GM19240 (cell line): ENCODE results near the gene IGSF21.

Experiments used
- DNase-seq: peaks from one replicate; pipeline ENCODE4 v3.0.0; 2011; ENCODE audit warnings: low spot score; ENCODE audit not compliant: insufficient read length

IGSF21 gene

GRCh38 chr1:18107369-18108298 is at the start of gene IGSF21:
TSS of gene IGSF21 (plus strand) at chr1:18107798. CDS start at chr1:18108129, 331 bp downstream.
- no peak for DNase-seq

GRCh38 chr1:18058206-18058921 is 49.2 kb upstream of the IGSF21 start:
- no peak for DNase-seq

- DNase-seq, result no peak
These were observed 48.5 kb upstream of the IGSF21 start for GRCh38 chr1:18058981-18059605.

GRCh38 chr1:18060366-18060765 is 47.2 kb upstream of the IGSF21 start:
- no peak for DNase-seq

GRCh38 chr1:18062185-18062584 is 45.4 kb upstream of the IGSF21 start:
- no peak for DNase-seq

GRCh38 chr1:18064534-18064933 is 43.1 kb upstream of the IGSF21 start:
- DNase-seq, result no peak

- no peak for DNase-seq
These were observed 41.0 kb upstream of the IGSF21 start for GRCh38 chr1:18066576-18066975.

GRCh38 chr1:18069903-18070302 is 37.7 kb upstream of the IGSF21 start:
- no peak for DNase-seq

GRCh38 chr1:18072066-18072465 is 35.5 kb upstream of the IGSF21 start:
- DNase-seq, result no peak

- no peak for DNase-seq
These were observed 34.4 kb upstream of the IGSF21 start for GRCh38 chr1:18073066-18073642.

- DNase-seq, result no peak
These were observed 29.9 kb upstream of the IGSF21 start for GRCh38 chr1:18077657-18078215.

GRCh38 chr1:18079941-18080735 is 27.5 kb upstream of the IGSF21 start:
- DNase-seq, result no peak

GRCh38 chr1:18085387-18086074 is 22.1 kb upstream of the IGSF21 start:
- no peak for DNase-seq

GRCh38 chr1:18088077-18088594 is 19.5 kb upstream of the IGSF21 start:
- no peak for DNase-seq

GRCh38 chr1:18089488-18089887 is 18.1 kb upstream of the IGSF21 start:
- no peak for DNase-seq

- no peak for DNase-seq
These were observed 17.0 kb upstream of the IGSF21 start for GRCh38 chr1:18090636-18091035.

GRCh38 chr1:18091660-18092446 is 15.7 kb upstream of the IGSF21 start:
- no peak for DNase-seq

GRCh38 chr1:18093193-18093592 is 14.4 kb upstream of the IGSF21 start:
- no peak for DNase-seq

- no peak for DNase-seq
These were observed 14.0 kb upstream of the IGSF21 start for GRCh38 chr1:18093646-18094045.
